AG04449 (cell line): ENCODE data around the gene GADD45G.

Source experiments
- CTCF ChIA-PET: fragments of 350-600 bp; formaldehyde crosslinking; extraction: SDS; loops from one replicate; lab custom pipeline; 2021; ENCODE audit warnings: antibody characterized with exemption; lab: Yijun Ruan, JAX
- POLR2A ChIA-PET: fragments of 400-600, 350-600 bp; formaldehyde crosslinking; extraction: SDS; loops from one replicate; lab custom pipeline; 2020; ENCODE audit warnings: antibody characterized with exemption, inconsistent platforms; lab: Yijun Ruan, JAX
- DNase-seq: peaks from one replicate; pipeline ENCODE4 v3.0.0-alpha.2; 2010; ENCODE audit warnings: low read depth, low spot score
- H3K4me3 ChIP-seq: 2 replicates; pipeline ENCODE4 v1.5.1; 2011; ENCODE audit warnings: low read depth, mild to moderate bottlenecking, control low read depth, low read length
- CTCF ChIP-seq: IDR thresholded peaks from one replicate; pipeline ENCODE4 v1.5.1; 2011; ENCODE audit warnings: mild to moderate bottlenecking, moderate library complexity, low read length, control low read depth, inconsistent platforms; ENCODE audit not compliant: insufficient read depth; ENCODE audit errors: missing control alignments

Gene GADD45G

DNA sequence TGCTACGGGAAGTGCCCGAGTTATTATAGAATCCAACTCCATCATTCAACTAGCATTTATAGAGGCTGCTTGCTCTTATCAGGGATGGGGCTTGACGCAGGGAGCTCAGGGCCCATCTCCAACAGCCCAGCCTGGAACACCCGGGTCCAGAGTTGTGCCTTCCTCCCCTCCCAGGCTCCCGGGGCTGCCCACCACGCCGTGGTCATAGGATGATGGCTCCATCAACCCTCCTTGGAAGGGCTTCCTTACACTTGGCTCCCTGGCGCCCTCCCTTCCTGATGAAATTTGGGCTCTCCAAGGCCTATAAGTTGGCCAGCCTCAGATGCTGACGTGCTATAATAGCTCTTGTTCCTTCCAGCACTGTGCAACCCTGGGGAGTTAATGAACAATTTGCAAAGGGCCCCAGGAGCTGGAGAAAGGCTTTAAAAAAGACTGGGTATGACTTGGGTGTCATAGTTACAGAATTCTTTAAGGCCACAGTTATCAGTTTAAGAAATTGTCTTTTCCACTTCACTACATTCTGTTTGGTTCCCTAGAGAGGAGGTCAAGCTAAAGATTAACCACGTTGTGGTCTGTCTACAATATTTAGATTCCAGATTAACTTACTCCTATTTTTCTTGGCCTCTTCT, 42.5 kb upstream of the GADD45G start:
- no peak for TF ChIP-seq CTCF
- no peak for DNase-seq
- CTCF ChIA-PET = interaction anchor here (1.9 kb wide), 1 partner anchor 14 kb away, joined by 5 read pairs; no protein-coding TSS in a partner anchor
- POLR2A ChIA-PET = interaction anchor here (0.5 kb wide), 1 partner anchor 16 kb away, joined by 4 read pairs; no protein-coding TSS in a partner anchor
- no peak overlapping the region for H3K4me3 ChIP-seq

GRCh38 chr9:89563571-89564345, 41.1 kb upstream of the GADD45G start:
- ChIA-PET POLR2A (no interaction called here), CTCF (interaction anchor here (1.9 kb wide), 1 partner anchor 15 kb away, joined by 5 read pairs; no protein-coding TSS in a partner anchor)
- TF ChIP-seq CTCF = no peak
- no peak for DNase-seq
- H3K4me3 ChIP-seq = no peak overlapping the region

- no peak overlapping the region for H3K4me3 ChIP-seq
- POLR2A ChIA-PET = no interaction called here
- CTCF ChIA-PET = interaction anchor here (0.8 to 1.9 kb wide), 2 partner anchors 11 to 16 kb away, joined by 3 to 5 read pairs; no protein-coding TSS in a partner anchor
- TF ChIP-seq CTCF = no peak
- DNase-seq = no peak
These were observed 40.4 kb upstream of the GADD45G start for GRCh38 chr9:89564346-89564878.

GRCh38 chr9:89567649-89568048, 37.2 kb upstream of the GADD45G start:
- POLR2A ChIA-PET = no interaction called here
- no peak for TF ChIP-seq CTCF
- no peak overlapping the region for H3K4me3 ChIP-seq
- CTCF ChIA-PET = interaction anchor here (0.8 kb wide), 1 partner anchor 30 kb away, joined by 3 read pairs; no protein-coding TSS in a partner anchor
- DNase-seq = no peak

- DNase-seq = no peak
- ChIA-PET CTCF (no interaction called here), POLR2A (no interaction called here)
- no peak for TF ChIP-seq CTCF
- H3K4me3 ChIP-seq = no peak overlapping the region
These were observed 30.5 kb upstream of the GADD45G start for GRCh38 chr9:89574309-89574708.

DNA sequence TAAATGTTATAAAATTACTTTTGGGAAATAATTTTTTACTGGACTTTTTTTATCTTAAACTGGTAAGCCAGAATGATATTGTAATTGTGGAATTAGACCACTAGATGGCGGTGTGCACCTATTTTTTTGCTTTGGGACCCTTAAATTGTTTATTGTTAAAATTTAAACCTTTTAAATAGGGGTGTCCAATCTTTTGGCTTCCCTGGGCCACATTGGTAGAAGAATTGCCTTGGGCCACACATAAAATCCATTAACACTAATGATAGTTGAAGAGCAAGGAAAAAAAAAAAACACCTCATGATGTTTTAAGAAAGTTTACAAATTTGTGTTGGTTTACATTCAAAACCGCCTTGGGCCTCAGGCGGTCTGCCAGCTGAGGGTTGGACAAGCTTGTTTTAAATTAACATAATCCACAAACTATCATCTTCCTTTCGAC, 28.4 kb upstream of the GADD45G start:
- H3K4me3 ChIP-seq = no peak overlapping the region
- ChIA-PET CTCF (interaction anchor here (1.2 to 3.5 kb wide), 6 partner anchors 17 to 524 kb away, joined by 3 to 18 read pairs (median 4); no protein-coding TSS in a partner anchor), POLR2A (no interaction called here)
- DNase-seq = no peak
- TF ChIP-seq CTCF = no peak
